ENCODE data around the gene TMEM109.
"Not testable (repeated sequence)": the region's sequence is repeated elsewhere in the genome, so short reads cannot be mapped to it uniquely, and the experiment has no call there.

TMEM109 gene

DNA sequence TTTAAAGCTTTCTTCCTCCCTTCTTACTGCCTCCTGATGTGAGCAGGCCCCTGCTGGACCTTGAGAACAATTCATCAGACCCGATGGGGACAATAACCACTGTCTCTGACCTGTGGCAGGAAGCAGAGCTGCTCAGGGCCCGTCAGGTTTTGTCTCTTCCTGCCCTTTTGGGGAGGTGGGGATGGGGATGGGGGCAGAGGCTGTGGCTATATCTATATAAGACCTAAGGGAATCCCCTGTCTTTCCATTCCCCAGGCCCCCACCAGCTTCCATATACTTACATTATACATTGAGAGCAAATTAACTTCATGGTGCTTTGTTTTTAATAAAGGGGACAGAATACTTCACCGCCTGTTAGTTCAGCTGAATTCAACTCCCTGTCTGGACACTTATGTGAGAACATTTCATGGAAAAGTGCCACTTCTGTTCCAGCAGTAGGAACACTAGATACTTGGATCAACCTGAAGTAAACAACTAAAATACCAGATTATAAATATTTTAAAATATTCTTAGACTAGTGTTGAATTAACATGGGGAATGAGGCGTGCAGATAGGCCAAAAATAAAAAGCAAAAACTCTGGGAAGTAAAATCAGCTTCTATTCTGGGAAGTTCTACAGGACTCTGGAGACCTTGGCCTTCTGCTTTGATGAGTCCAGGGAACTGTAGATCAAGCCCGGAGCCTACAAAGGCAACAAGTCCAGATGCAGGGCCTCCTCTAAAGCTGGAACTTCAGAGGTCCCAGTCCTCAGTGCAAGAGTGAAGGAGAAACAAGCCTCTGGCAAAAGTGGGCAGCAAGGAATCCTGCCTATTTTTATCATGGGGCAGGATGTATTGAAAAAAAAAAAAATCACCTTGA, 35.5 kb upstream of the TMEM109 start:
- DNase-seq (ENCODE audit: low read depth in 2 of 2) = no peak

- DNase-seq (ENCODE audit: low read depth in 2 of 2) = no peak
Observed at GRCh38 chr11:60879104-60879503, 34.9 kb upstream of the TMEM109 start.

DNA sequence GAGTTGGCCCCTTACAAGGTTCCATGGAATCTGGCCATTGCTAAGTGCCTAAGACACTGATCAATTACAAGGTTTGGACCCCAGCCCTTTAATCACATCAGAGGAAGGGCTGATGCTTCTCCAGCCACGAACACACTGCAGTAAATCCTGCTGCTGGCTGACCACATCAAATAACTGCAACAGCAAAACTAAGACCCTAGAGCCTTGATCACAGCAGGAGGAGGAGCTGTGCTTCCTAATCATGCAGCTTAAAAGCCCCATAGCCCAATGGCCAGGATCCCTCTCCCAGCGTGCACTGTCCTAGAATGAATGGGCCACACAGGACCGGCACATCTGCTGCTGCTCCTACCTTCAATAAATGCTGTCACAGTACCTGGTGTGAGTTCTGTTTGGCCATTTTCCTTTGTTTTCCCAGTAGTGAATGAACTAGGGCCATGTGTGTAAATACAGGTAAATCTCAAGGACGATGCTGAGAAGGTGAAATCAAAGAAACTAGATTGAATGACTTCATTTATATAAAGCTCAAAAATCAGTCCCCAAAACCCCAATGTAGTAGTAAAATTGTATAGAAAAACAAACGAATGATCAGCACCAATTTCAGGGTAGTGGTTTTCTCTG, 33.9 kb upstream of the TMEM109 start:
- no peak for DNase-seq (ENCODE audit: low read depth in 2 of 2)

- DNase-seq (ENCODE audit: low read depth in 2 of 2) = no peak
Observed at GRCh38 chr11:60880643-60881282, 33.2 kb upstream of the TMEM109 start.

DNA sequence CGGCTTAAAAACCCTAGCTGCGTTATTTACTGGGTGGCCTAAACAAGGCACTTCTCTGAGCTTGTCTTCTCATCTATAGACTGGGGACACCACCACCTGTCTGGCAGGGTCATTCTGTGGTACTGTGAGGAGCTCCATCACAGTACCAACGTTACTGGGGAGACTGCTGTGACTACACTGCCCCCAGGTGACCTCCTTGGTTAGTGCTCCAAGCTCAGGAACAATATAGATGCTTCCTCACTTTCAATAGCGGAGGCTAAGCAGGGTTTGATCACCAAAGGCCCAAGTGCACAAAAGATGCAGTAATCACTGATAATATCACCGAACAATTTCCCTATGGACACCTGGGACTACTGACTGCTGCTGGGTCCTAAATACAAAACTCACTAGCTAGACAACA, 26.4 kb upstream of the TMEM109 start:
- DNase-seq (ENCODE audit: low read depth in 2 of 2) = no peak

DNA sequence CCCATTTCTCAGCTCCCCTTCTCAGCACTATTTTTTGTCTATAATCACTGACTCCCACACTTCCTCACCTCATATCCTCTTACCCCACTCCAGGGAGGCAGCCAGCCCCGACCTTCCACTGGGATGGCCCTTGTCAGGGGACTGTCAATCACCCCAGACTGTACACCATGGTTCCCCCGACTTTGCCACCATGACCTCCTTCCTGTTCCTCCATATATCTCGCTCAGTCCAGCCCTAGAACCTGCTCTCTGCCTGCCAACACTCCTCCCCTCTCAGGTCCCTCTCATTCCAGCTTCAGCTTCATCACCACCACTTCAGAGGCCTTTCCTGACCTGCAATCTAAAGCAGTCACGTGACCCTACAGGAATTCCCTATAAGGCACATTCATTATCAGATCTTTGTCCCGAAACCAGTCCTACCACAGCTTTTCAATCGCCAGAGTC, 24.1 kb upstream of the TMEM109 start:
- no peak for DNase-seq (ENCODE audit: low read depth in 2 of 2)

GRCh38 chr11:60890696-60891095, 23.3 kb upstream of the TMEM109 start:
- DNase-seq (ENCODE audit: low read depth in 2 of 2) = no peak

DNA sequence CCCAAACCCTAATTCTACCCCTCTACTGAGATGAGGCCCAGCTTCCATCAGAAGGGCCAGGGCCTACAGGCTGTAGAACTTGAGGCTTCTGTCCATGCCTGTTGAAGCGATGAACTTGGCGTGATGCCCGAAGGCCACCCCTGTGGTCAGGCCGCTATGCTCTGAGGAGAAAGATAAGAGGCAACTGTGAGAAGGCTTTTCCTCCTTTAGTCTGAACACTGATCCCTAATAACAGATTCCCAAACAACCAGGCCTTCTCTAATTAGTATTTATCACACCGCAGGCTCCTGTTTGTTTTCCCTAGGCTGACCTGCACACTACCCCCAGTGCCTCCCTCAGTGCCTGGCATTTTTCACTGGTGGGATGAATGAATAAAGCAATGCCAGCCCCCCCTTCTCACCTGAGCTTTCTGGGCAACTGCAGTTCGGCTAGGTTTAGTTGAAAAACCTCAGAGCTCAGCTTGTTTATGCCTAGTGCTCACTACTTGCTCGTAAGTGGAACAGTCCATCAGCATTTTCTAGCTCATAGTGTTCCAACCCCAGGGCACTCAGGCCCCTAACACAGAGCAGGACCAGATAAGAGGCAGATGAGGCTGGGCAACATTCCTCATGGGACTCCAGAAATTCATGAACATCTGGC, 22.7 kb upstream of the TMEM109 start:
- DNase-seq (ENCODE audit: low read depth in 2 of 2) = no peak

- no peak for DNase-seq (ENCODE audit: low read depth in 2 of 2)
Observed at GRCh38 chr11:60895687-60896086, 18.3 kb upstream of the TMEM109 start.

DNA sequence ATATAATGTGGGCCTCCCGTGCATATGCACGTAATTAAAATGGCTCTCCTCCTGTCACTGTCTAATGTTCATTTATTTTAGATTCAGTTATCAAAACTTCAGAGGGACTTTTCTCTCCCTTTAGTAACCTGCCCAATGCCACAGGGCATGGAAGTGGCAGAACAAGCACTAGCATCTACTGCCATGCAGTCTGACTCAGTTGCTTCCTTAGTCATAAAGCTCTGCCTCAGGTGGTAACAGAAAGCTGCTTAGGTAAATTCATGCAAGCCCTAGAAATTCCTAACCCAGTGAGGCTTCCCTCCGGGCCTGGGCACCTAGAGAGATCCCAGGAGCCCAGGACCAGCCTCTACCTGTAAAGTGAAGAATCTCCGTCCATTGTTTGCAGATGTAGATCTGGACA, 16.5 kb upstream of the TMEM109 start:
- no peak for DNase-seq (ENCODE audit: low read depth in 2 of 2)

DNA sequence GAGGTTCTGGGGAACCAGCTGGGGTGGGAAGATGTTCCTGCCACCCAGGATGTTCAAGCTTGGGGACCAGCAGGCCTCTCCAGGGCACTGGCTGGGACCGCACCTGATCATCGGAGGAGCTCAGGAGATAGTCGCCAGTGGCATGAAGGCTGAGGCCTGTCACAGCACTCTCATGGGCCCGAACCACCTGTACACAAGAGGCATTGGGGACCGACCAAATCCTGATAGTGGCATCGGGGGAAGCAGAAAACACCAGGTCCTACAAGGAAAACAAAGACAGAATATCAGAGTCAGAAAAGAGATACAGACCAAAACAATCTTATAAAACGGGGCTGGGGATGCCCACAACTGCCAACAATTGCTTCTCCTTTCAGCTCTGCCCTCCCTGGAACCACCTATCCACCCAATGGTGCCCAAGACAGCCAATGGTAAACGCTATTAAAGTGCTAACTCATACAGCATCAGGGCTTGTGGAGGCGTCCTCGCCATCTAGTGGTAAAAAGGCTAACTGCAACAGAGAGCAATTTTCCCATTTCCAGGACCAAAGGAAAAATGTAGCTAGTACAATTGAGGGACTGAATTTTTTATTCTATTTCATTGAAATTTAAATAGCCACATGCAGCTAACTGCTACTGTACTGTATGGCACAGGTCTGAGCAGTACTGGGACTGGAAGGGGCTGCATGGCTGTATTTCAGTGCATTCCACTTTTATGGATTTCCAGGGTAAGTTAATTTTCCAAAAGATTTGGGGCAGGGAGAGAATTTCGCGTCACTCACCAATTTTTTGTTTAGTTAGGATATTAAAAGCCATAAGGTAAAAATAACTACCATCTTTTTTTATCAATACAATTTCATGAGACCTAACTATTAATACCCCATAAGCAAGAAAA, 14.7 kb upstream of the TMEM109 start:
- DNase-seq (ENCODE audit: low read depth in 2 of 2) = no peak

DNA sequence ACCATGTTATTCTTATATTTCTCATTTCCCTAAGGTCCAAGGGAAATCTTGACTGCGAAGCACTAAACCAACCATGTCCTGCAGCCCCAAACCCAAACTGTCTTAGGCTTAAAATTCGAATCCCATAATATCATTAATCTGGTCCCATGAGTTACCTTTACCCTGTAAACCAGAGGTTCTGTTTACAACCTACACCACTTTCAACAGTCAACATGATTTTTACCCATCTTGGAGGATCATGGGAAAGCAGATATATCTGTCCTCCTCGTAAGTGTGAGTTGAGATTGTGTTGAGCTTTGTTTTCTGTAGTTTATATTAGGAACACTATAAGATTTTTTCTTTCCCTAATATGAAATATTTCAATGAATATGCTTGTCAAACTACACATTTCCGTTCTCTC, 14.0 kb upstream of the TMEM109 start:
- DNase-seq (ENCODE audit: low read depth in 2 of 2) = no peak

DNA sequence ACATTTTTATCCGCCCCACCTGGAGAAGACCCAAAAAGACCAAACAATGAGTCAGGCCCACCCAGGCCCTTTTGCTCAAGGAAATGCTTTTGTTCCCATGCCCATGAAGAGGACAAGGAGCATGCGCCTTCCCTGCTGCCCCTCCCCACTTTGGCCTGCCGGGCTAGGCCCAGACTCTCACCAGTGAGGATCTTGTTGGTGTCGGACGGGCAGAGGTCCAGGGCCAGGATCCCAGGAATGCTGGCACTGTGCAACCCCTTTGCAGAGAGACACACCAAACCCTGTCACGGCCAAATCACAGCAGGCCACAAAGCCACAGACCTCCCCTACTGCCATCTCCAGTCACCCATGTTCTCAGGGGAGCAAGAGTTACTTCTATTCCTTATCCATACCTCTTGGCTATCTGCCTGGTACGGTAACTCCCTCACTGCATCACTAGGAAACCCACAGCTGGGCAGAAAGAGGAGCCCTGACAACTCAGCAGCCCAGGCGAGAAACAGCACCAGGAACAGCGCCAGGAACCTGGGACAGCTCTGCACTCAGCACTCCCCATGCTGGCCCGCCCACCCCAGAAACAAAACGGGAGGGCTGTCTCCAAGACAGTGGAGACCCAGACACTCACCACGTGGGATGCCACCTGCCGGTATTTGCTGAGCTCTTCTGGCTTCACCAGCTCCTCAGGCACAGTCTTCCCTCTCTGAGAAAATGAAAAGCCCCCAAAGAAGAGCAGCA, 13.1 kb upstream of the TMEM109 start:
- no peak for DNase-seq (ENCODE audit: low read depth in 2 of 2)

- DNase-seq (ENCODE audit: low read depth in 2 of 2) = no peak
Observed at GRCh38 chr11:60902625-60903024, 11.3 kb upstream of the TMEM109 start.

DNA sequence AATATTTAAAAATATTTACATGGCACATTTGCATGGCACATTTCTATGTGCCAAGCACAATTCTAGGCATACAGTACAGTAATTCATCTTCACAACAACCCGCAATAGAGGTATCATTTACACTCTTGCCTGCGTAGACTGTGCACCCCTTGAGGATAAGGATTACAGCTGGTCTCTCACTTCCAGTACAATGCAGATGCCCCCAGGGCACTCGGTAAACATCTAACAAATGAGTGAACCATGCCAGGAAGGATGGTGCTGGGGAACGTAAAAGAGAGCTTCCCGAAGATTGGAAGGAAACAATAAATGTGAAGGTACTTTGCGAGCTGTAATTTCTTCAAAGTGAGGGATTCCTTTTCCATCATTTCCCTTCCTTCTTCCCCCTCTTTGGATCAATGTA, 8.9 kb upstream of the TMEM109 start:
- DNase-seq (ENCODE audit: low read depth in 2 of 2) = no peak

GRCh38 chr11:60905551-60906113, 8.3 kb upstream of the TMEM109 start:
- no peak for DNase-seq (ENCODE audit: low read depth in 2 of 2)

GRCh38 chr11:60906132-60906972, 7.6 kb upstream of the TMEM109 start, which contains the start of gene PRPF19:
PRPF19 (minus strand) TSS chr11:60906585; CDS start chr11:60906382, 203 bp downstream.
- peak; percentile 93 to 97 for DNase-seq (ENCODE audit: low read depth in 2 of 2)

DNA sequence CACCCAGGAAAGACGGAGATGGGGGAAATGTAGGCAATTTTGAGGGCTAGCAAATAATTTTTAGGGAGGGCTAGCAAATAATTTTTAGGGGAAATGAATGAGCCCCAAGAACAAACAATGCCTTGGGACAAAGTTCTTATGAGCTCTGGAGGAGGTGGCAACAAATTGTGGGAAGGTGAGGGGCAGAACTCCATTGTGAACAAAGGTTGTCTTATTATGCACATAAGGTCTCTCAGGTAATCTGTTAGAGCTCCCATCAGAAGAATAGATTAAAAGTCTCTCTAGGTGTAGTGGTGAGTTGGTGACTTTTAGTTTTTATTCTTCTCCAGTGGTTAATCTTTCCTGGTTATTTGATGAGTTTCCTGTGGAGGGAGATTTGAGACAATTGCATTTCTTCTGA, 5.2 kb upstream of the TMEM109 start:
- no peak for DNase-seq (ENCODE audit: low read depth in 2 of 2)

DNA sequence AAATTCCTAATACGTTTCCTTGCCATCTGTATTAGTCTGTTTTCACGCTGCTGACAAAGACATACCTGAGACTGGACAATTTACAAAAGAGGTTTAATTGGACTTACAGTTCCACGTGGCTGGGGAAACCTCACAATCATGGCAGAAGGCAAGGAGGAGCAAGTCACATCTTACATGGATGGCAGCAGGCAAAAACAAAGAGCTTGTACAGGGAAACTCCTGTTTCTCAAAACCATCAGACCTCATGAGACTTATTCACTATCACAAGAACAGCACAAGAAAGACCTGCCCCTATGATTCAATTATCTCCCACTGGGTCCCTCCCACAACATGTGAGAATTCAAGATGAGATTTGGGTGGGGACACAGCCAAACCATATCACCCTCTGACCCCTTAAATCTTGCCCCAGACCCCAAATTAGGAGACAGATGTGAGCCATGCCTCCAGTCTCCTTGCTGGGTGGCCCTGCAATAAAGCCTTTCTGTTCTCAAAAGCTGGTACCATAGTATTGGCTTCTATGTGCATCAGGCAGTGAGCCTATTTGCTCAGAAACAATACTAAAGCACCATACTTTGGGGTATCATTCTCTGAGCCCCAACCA, 4.2 kb upstream of the TMEM109 start:
- DNase-seq (ENCODE audit: low read depth in 2 of 2) = not testable (repeated sequence)

Data from activated CD8-positive, alpha-beta memory T cell treated with anti-CD3 and anti-CD28 coated beads for 4 hours (primary cell).